ENCODE measurements around the gene THOC6. TPM values are rescaled to one million over a fixed set of nuclear protein-coding genes. Genes with fewer than 3 reads are reported as not detected.

The THOC6 gene
- total and polyA plus RNA-seq, 8 donors: 23.9 to 38.7 (median 26.9) TPM

- no peaks in the 10 kb centered on the region for H3K27me3 ChIP-seq
- intact Hi-C loops (cut with DNase I): no loop called here
- no peak for DNase-seq
- peaks cover 11 to 29% of the 10 kb centered on the region in 2 donors for H3K4me1 ChIP-seq
- no peak for TF ChIP-seq CTCF (IDR thresholded peaks at IDR 0.05)
- no peak overlapping the region for H3K4me3 ChIP-seq
- no peak for ATAC-seq
- H3K9me3 ChIP-seq: no peaks in the 10 kb centered on the region
- peaks cover 0 to 19% of the 10 kb centered on the region in 2 donors for H3K36me3 ChIP-seq
- no peak overlapping the region for H3K27ac ChIP-seq
Measured at GRCh38 chr16:2976201-2976600, 47.6 kb upstream of the THOC6 start.

GRCh38 chr16:2976673-2977072 is 47.2 kb upstream of the THOC6 start:
- no peak for DNase-seq

GRCh38 chr16:2977440-2977839 is 46.4 kb upstream of the THOC6 start:
- ATAC-seq: peak; percentile 45
- intact Hi-C loops (cut with DNase I): no loop called here
- peak in 2 of 4 donors; percentile 56 to 86 for DNase-seq
- TF ChIP-seq CTCF (IDR thresholded peaks at IDR 0.05): no peak
- peaks cover 0 to 12% of the 10 kb centered on the region in 2 donors for H3K36me3 ChIP-seq
- H3K9me3 ChIP-seq: no peaks in the 10 kb centered on the region
- H3K4me3 ChIP-seq: no peak overlapping the region
- peaks cover 11 to 30% of the 10 kb centered on the region in 2 donors for H3K4me1 ChIP-seq
- no peaks in the 10 kb centered on the region for H3K27me3 ChIP-seq
- H3K27ac ChIP-seq: no peak overlapping the region

More at GRCh38 chr16:2976673-2977072, 47.2 kb upstream of the THOC6 start:
- intact Hi-C loops (cut with DNase I): no loop called here
- TF ChIP-seq CTCF (IDR thresholded peaks at IDR 0.05): no peak
- no peak for ATAC-seq
- H3K27ac ChIP-seq: no peak overlapping the region
- H3K4me1 ChIP-seq: peaks cover 11 to 30% of the 10 kb centered on the region in 2 donors
- H3K9me3 ChIP-seq: no peaks in the 10 kb centered on the region
- H3K27me3 ChIP-seq: no peaks in the 10 kb centered on the region
- no peak overlapping the region for H3K4me3 ChIP-seq
- H3K36me3 ChIP-seq: peaks cover 0 to 18% of the 10 kb centered on the region in 2 donors

GRCh38 chr16:2979669-2980226 is 44.1 kb upstream of the THOC6 start:
- peak in 1 of 4 donors; percentile 74 for DNase-seq
- Histone ChIP-seq H3K36me3 (peaks cover 0 to 11% of the 10 kb centered on the region in 2 donors), H3K9me3 (no peaks in the 10 kb centered on the region), H3K4me1 (peaks cover 11 to 42% of the 10 kb centered on the region in 2 donors), H3K4me3 (peak overlapping the region; percentile 50 to 70), H3K27me3 (no peaks in the 10 kb centered on the region), H3K27ac (no peak overlapping the region)
- ATAC-seq: no peak
- TF ChIP-seq CTCF (IDR thresholded peaks at IDR 0.05): no peak
- intact Hi-C loops (cut with DNase I): no loop called here

GRCh38 chr16:2980227-2981176 is 43.3 kb upstream of the THOC6 start, which contains the start of gene PKMYT1:
Gene PKMYT1, minus strand, starts transcription at chr16:2980446. Its CDS starts 789 bp downstream, at chr16:2979657.
- H3K9me3 ChIP-seq: no peaks in the 10 kb centered on the region
- ATAC-seq (peak; percentile 92), DNase-seq (peak; percentile 91 to 97 (median 93))
- H3K27ac ChIP-seq: peak within 1 kb of the TSS; percentile 74 to 86
- peaks cover 11 to 42% of the 10 kb centered on the region in 2 donors for H3K4me1 ChIP-seq
- peaks cover 0 to 3% of the 10 kb centered on the region in 2 donors for H3K36me3 ChIP-seq
- peak within 1 kb of the TSS; percentile 50 to 70 for H3K4me3 ChIP-seq
- no peak for TF ChIP-seq CTCF (IDR thresholded peaks at IDR 0.05)
- intact Hi-C loops (cut with DNase I): no loop called here
- H3K27me3 ChIP-seq: no peaks in the 10 kb centered on the region

Measured in left lung (tissue), 10 donors.